HEK293 (cell line): Measurements from ENCODE around the gene IL31RA.

ENCODE experiments used
- YY1 ChIP-seq: fragments of 450-650 bp; formaldehyde crosslinking; IDR thresholded peaks from 2 replicates; pipeline ENCODE4 v1.5.1; 2018; ENCODE audit warnings: missing biosample characterization, missing genetic modification characterization
- ZNF350 ChIP-seq: fragments of 450-650 bp; formaldehyde crosslinking; IDR thresholded peaks from 2 replicates; pipeline ENCODE4 v1.5.0; 2017; ENCODE audit warnings: missing biosample characterization, mild to moderate bottlenecking, missing genetic modification characterization
- ZNF654 ChIP-seq: fragments of 450-650 bp; formaldehyde crosslinking; IDR thresholded peaks from 2 replicates; pipeline ENCODE4 v1.5.1; 2016; ENCODE audit warnings: low read depth, missing biosample characterization, missing genetic modification characterization
- TF ChIP-seq, protein P1 (sequence below): fragments of 450-650 bp; formaldehyde crosslinking; IDR thresholded peaks from 2 replicates; pipeline ENCODE4 v1.5.1; 2016; ENCODE audit warnings: missing biosample characterization, missing genetic modification characterization
- TF ChIP-seq, protein P2 (sequence below): fragments of 450-650 bp; formaldehyde crosslinking; IDR thresholded peaks from 2 replicates; pipeline ENCODE4 v1.5.1; 2016; ENCODE audit warnings: missing biosample characterization, missing genetic modification characterization
- TF ChIP-seq, protein P3 (sequence below): fragments of 450-650 bp; formaldehyde crosslinking; IDR thresholded peaks from 2 replicates; pipeline ENCODE4 v1.5.1; 2016; ENCODE audit warnings: missing biosample characterization, missing genetic modification characterization, low read depth
- TF ChIP-seq, protein P4 (sequence below): fragments of 450-650 bp; formaldehyde crosslinking; IDR thresholded peaks from 2 replicates; pipeline ENCODE4 v1.5.1; 2016; ENCODE audit warnings: missing biosample characterization, missing genetic modification characterization

DNA sequence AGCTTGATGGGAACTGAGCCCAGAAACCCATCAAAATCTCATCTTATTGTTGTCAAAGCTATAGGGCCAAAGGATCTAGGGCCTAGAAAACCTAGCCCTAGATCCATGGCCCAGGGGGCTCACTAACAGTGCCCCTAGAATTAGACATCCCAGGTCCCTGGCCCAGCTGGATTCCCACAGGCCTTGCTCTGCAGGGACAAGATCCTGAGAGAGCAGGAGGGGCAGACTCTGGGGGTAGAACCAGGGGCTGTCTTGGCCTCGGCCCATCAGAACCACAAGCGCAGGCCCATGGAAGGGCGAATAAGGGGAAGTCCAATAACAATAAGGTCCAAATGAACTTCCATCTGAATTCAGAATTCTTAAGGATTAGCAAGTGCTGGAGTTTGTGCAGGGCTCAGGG lies 74.0 kb downstream of the IL31RA start:
- TF ChIP-seq, protein P1, sequence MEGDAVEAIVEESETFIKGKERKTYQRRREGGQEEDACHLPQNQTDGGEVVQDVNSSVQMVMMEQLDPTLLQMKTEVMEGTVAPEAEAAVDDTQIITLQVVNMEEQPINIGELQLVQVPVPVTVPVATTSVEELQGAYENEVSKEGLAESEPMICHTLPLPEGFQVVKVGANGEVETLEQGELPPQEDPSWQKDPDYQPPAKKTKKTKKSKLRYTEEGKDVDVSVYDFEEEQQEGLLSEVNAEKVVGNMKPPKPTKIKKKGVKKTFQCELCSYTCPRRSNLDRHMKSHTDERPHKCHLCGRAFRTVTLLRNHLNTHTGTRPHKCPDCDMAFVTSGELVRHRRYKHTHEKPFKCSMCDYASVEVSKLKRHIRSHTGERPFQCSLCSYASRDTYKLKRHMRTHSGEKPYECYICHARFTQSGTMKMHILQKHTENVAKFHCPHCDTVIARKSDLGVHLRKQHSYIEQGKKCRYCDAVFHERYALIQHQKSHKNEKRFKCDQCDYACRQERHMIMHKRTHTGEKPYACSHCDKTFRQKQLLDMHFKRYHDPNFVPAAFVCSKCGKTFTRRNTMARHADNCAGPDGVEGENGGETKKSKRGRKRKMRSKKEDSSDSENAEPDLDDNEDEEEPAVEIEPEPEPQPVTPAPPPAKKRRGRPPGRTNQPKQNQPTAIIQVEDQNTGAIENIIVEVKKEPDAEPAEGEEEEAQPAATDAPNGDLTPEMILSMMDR: no peak
- TF ChIP-seq, protein P2, sequence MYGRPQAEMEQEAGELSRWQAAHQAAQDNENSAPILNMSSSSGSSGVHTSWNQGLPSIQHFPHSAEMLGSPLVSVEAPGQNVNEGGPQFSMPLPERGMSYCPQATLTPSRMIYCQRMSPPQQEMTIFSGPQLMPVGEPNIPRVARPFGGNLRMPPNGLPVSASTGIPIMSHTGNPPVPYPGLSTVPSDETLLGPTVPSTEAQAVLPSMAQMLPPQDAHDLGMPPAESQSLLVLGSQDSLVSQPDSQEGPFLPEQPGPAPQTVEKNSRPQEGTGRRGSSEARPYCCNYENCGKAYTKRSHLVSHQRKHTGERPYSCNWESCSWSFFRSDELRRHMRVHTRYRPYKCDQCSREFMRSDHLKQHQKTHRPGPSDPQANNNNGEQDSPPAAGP: no peak
- TF ChIP-seq, protein P3, sequence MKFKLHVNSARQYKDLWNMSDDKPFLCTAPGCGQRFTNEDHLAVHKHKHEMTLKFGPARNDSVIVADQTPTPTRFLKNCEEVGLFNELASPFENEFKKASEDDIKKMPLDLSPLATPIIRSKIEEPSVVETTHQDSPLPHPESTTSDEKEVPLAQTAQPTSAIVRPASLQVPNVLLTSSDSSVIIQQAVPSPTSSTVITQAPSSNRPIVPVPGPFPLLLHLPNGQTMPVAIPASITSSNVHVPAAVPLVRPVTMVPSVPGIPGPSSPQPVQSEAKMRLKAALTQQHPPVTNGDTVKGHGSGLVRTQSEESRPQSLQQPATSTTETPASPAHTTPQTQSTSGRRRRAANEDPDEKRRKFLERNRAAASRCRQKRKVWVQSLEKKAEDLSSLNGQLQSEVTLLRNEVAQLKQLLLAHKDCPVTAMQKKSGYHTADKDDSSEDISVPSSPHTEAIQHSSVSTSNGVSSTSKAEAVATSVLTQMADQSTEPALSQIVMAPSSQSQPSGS (tag by site-specific recombination): no peak
- TF ChIP-seq ZNF350 (tag by site-specific recombination) (no peak), YY1 (no peak), ZNF654 (tag by site-specific recombination) (no peak)
- TF ChIP-seq, protein P4, sequence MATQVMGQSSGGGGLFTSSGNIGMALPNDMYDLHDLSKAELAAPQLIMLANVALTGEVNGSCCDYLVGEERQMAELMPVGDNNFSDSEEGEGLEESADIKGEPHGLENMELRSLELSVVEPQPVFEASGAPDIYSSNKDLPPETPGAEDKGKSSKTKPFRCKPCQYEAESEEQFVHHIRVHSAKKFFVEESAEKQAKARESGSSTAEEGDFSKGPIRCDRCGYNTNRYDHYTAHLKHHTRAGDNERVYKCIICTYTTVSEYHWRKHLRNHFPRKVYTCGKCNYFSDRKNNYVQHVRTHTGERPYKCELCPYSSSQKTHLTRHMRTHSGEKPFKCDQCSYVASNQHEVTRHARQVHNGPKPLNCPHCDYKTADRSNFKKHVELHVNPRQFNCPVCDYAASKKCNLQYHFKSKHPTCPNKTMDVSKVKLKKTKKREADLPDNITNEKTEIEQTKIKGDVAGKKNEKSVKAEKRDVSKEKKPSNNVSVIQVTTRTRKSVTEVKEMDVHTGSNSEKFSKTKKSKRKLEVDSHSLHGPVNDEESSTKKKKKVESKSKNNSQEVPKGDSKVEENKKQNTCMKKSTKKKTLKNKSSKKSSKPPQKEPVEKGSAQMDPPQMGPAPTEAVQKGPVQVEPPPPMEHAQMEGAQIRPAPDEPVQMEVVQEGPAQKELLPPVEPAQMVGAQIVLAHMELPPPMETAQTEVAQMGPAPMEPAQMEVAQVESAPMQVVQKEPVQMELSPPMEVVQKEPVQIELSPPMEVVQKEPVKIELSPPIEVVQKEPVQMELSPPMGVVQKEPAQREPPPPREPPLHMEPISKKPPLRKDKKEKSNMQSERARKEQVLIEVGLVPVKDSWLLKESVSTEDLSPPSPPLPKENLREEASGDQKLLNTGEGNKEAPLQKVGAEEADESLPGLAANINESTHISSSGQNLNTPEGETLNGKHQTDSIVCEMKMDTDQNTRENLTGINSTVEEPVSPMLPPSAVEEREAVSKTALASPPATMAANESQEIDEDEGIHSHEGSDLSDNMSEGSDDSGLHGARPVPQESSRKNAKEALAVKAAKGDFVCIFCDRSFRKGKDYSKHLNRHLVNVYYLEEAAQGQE (tag by site-specific recombination): no peak
